PFSK-1 (cell line): ENCODE measurements around the gene JAKMIP1.

ENCODE experiments used
- FOXP2 ChIP-seq: optimal IDR thresholded peaks from 2 replicates; pipeline ENCODE3; 2011; ENCODE audit warnings: borderline replicate concordance, control low read depth, inconsistent platforms; ENCODE audit not compliant: insufficient read depth; ENCODE audit errors: extremely low read length, extremely low read depth
- POLR2AphosphoS5 ChIP-seq: IDR thresholded peaks from 2 replicates; pipeline ENCODE4 v1.6.1; 2012; ENCODE audit warnings: low read depth, mild to moderate bottlenecking, control low read depth, low read length, moderate library complexity
- REST ChIP-seq, 2 experiments: IDR thresholded peaks; 2 replicates each; pipeline versions ENCODE4 v1.6.1 to v1.8.0; 2011 to 2012; ENCODE audit warnings: low read depth in 2 of 2, low read length in 2 of 2, control low read depth in 1 of 2, inconsistent platforms in 1 of 2, mild to moderate bottlenecking in 1 of 2, moderate library complexity in 1 of 2; ENCODE audit not compliant: insufficient read depth in 1 of 2
- SIN3A ChIP-seq: IDR thresholded peaks from 2 replicates; pipeline ENCODE4 v1.6.1; 2012; ENCODE audit warnings: mild to moderate bottlenecking, low read length, moderate library complexity, borderline replicate concordance; ENCODE audit not compliant: insufficient read depth
- TAF1 ChIP-seq: IDR thresholded peaks from 2 replicates; pipeline ENCODE4 v1.6.1; 2012; ENCODE audit warnings: low read length, control low read depth, borderline replicate concordance; ENCODE audit not compliant: insufficient read depth

JAKMIP1 gene

GRCh38 chr4:6049278-6049677, 151.1 kb downstream of the JAKMIP1 start:
- TF ChIP-seq TAF1 (no peak), FOXP2 (no peak), SIN3A (no peak), POLR2AphosphoS5 (no peak), REST (IDR thresholded peaks at IDR 0.05; ENCODE audit: insufficient read depth in 1 of 2, low read depth in 2 of 2, low read length in 2 of 2) (no peak)

- no peak for TF ChIP-seq SIN3A
- TF ChIP-seq FOXP2 = no peak
- no peak for TF ChIP-seq REST (IDR thresholded peaks at IDR 0.05; ENCODE audit: insufficient read depth in 1 of 2, low read depth in 2 of 2, low read length in 2 of 2)
- TF ChIP-seq TAF1 = no peak
- TF ChIP-seq POLR2AphosphoS5 = no peak
Measured at GRCh38 chr4:6048537-6048936, 151.8 kb downstream of the JAKMIP1 start.

- TF ChIP-seq REST (IDR thresholded peaks at IDR 0.05; ENCODE audit: insufficient read depth in 1 of 2, low read depth in 2 of 2, low read length in 2 of 2) (no peak), SIN3A (no peak), POLR2AphosphoS5 (no peak)
Measured at GRCh38 chr4:6047130-6047673, 153.1 kb downstream of the JAKMIP1 start.

- no peak for TF ChIP-seq REST (IDR thresholded peaks at IDR 0.05; ENCODE audit: insufficient read depth in 1 of 2, low read depth in 2 of 2, low read length in 2 of 2)
- no peak for TF ChIP-seq FOXP2
Measured at GRCh38 chr4:6046526-6047129, 153.7 kb downstream of the JAKMIP1 start.

GRCh38 chr4:6044805-6045204, 155.5 kb downstream of the JAKMIP1 start:
- no peak for TF ChIP-seq POLR2AphosphoS5
